ENCODE data around the gene DNAH17. TPM values are rescaled to one million over a fixed set of nuclear protein-coding genes. Genes with fewer than 3 reads are reported as not detected.
A peak's percentile ranks its signal among the peaks of the same experiment; 100 is the strongest.

The DNAH17 gene
- total and polyA plus RNA-seq, 2 of the 8 experiments (the other 6 are each of a cell fraction or from before 2014, with no cell fraction given): 0.14 to 0.67 TPM

DNA sequence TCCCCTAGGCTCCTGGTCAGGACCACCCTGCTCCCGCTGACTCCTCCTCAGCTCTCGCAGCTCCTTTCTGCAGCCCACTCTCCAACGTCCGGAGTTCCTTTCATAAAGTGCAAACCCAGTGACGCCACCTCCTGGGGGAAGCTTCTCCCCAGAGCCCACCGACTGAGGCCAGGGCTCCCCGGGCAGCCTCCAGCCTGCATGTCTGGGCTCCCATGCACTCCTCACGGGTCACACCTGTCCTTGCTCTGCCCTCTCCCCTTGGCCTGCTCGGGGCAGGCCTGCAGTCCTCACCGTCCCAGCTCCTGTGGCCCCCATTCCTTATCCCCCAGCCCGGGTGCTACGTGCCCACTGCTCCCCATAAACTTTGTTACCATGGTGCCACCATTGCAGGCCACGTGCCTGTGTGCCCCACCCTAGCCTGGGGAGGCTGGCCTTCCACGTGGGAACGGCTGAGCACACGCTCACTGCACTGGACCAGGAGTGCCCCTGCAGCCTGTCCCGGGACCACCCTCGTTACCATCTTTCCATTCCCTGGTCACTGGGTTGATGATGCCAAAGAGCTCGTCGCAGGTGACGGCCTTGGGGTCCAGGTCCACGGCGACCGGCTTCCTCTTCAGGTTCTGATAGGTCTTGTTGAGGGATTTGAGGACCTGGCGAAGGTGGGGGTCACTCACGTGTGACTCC lies 84.9 kb downstream of the DNAH17 start:
- no peak overlapping the region for H4K91ac ChIP-seq (replicated peaks; ENCODE audit: insufficient read length, low read length)
- peak overlapping the region; percentile 58; the same call in 1 of the 2 replicates for H4K8ac ChIP-seq (ENCODE audit: extremely low read depth, insufficient read depth, low read length)
- FAIRE-seq: no peak
- H2BK15ac ChIP-seq (ENCODE audit: low read length): no peak overlapping the region
- no peak overlapping the region for H3K4ac ChIP-seq (replicated peaks; ENCODE audit: insufficient read length, low read depth, low read length)
- no peak overlapping the region for H3K14ac ChIP-seq (ENCODE audit: insufficient read length)
- H3K9ac ChIP-seq (replicated peaks in 1 of 4; ENCODE audit: extremely low read depth in 1 of 4, low read depth in 3 of 4, low read length in 3 of 4): no peak overlapping the region
- no peaks in the 10 kb centered on the region for H4K20me1 ChIP-seq (replicated peaks in 1 of 2; ENCODE audit: control insufficient read depth in 1 of 2, insufficient read depth in 2 of 2, low read length in 2 of 2)
- TF ChIP-seq SRF (IDR thresholded peaks at IDR 0.05; ENCODE audit: low read depth, low read length) (no peak), RAD21 (IDR thresholded peaks at IDR 0.05 in 1 of 2, conservative IDR thresholded peaks at IDR 0.05 in 1 of 2; ENCODE audit: low read depth in 2 of 2, low read length in 2 of 2) (peak; percentile 4 to 26; a peak in 3 of 4 replicates), ASH2L (IDR thresholded peaks at IDR 0.05; ENCODE audit: low read length) (no peak), CTCF (IDR thresholded peaks at IDR 0.05; ENCODE audit: control extremely low read depth in 1 of 3, insufficient read depth in 1 of 3, low read depth in 1 of 3, low read length in 3 of 3) (peak in 2 of 3 experiments; percentile 20 to 21; a peak in 1 of 4 replicates)
- H3K23me2 ChIP-seq (ENCODE audit: low read depth, low read length): no peaks in the 10 kb centered on the region
- no peak overlapping the region for H3K18ac ChIP-seq (ENCODE audit: extremely low read depth, low read length)
- ChIA-PET POLR2A (ENCODE audit: partially characterized antibody) (interaction anchor here (0.6 to 1.9 kb wide), 2 partner anchors 226 to 237 kb away, joined by 3 to 4 read pairs; no protein-coding TSS in a partner anchor), CTCF (ENCODE audit: partially characterized antibody) (interaction anchor here (0.8 to 3.4 kb wide), 14 partner anchors 10 to 273 kb away, joined by 3 to 22 read pairs (median 4); no protein-coding TSS in a partner anchor)
- H2BK5ac ChIP-seq (ENCODE audit: low read depth, low read length): no peak overlapping the region
- no peak overlapping the region for H3K4me3 ChIP-seq (ENCODE audit: extremely low read depth in 1 of 4, insufficient read depth in 2 of 4, low read depth in 3 of 4, low read length in 4 of 4)
- H3K79me2 ChIP-seq (ENCODE audit: control insufficient read depth in 1 of 2, insufficient read depth in 2 of 2, low read length in 2 of 2): no peaks in the 10 kb centered on the region
- H3K56ac ChIP-seq (replicated peaks; ENCODE audit: insufficient read length, low read depth, low read length): no peak overlapping the region
- H2AK5ac ChIP-seq (ENCODE audit: low read depth, low read length): no peak overlapping the region; the same call in 1 of the 2 replicates
- H3K36me3 ChIP-seq (ENCODE audit: control insufficient read depth in 2 of 4, insufficient read depth in 4 of 4, low read length in 3 of 4): no peaks in the 10 kb centered on the region
- H3K4me1 ChIP-seq (replicated peaks in 1 of 4; ENCODE audit: control insufficient read depth in 3 of 4, insufficient read depth in 4 of 4, low read length in 3 of 4): no peaks in the 10 kb centered on the region; a peak in 1 of 7 replicates
- no peak overlapping the region for H3K23ac ChIP-seq (ENCODE audit: insufficient read length)
- WGBS, 2 experiments (ENCODE audit: extremely low coverage in 1 of 2, insufficient coverage in 1 of 2, insufficient read length in 1 of 2, insufficient replicate concordance in 2 of 2, low coverage in 1 of 2, low lambda C conversion rate in 2 of 2, missing lambda C conversion rate in 1 of 2): 87% methylated on average over 23 of the region's 26 CpGs; no CpG with 5 or more reads in 1 of the 2 experiments
- H2AFZ ChIP-seq (ENCODE audit: low read length): no peak overlapping the region
- H3K4me2 ChIP-seq (ENCODE audit: insufficient read depth in 1 of 2, low read depth in 2 of 2, low read length in 2 of 2): no peak overlapping the region
- H3K9me3 ChIP-seq (ENCODE audit: insufficient read depth in 2 of 2, low read depth in 1 of 2, low read length in 1 of 2): no peaks in the 10 kb centered on the region
- H3K27me3 ChIP-seq (replicated peaks in 1 of 4; ENCODE audit: control insufficient read depth in 3 of 4, extremely low read depth in 1 of 4, insufficient read depth in 3 of 4, low read length in 3 of 4): peaks cover 0 to 3% (median 0%) of the 10 kb centered on the region in 4 experiments; a peak in 3 of 7 replicates
- no peak overlapping the region for H2BK12ac ChIP-seq (ENCODE audit: low read depth, low read length)
- H2BK20ac ChIP-seq (ENCODE audit: low read length): no peak overlapping the region
- no peaks in the 10 kb centered on the region for H3K79me1 ChIP-seq (ENCODE audit: low read depth, low read length)
- H4K5ac ChIP-seq (ENCODE audit: insufficient read length, low read depth, low read length): no peak overlapping the region
- DNase-seq (ENCODE audit: low read depth in 1 of 2, low spot score in 2 of 2): no peak
- H3K27ac ChIP-seq (ENCODE audit: low read depth, low read length): no peak overlapping the region
- no peak overlapping the region for H2BK120ac ChIP-seq (replicated peaks; ENCODE audit: low read depth, low read length)
